RWPE1 (cell line): Measurements from ENCODE around the gene LLGL1.
A peak's percentile ranks its signal among the peaks of the same experiment; 100 is the strongest.

Source experiments
- CTCF ChIA-PET: fragments of 350-600 bp; sonication (Branson Sonifier 250); formaldehyde crosslinking; extraction: SDS; loops from one replicate; lab custom pipeline; 2021; lab: Yijun Ruan, JAX
- POLR2A ChIA-PET: fragments of 400-600 bp; formaldehyde crosslinking; extraction: SDS; loops from one replicate; lab custom pipeline; 2020; ENCODE audit warnings: antibody characterized with exemption; ENCODE audit not compliant: low non-redundant PET; lab: Yijun Ruan, JAX
- DNase-seq: peaks from one replicate; pipeline ENCODE4 v3.0.0; 2012; ENCODE audit warnings: low spot score
- H3K27ac ChIP-seq: fragments of 450-650 bp; 2 replicates; pipeline ENCODE4 v1.5.1; 2017
- CTCF ChIP-seq: fragments of 450-650 bp; conservative IDR thresholded peaks from 2 replicates; pipeline ENCODE4 v1.5.1; 2017; ENCODE audit warnings: low read depth, mild to moderate bottlenecking

LLGL1 gene

GRCh38 chr17:18181358-18181757, 44.1 kb upstream of the LLGL1 start:
- no peak for DNase-seq
- peak overlapping the region; percentile 99 for H3K27ac ChIP-seq
- POLR2A ChIA-PET, result interaction anchor here (0.6 kb wide), 1 partner anchor 102 kb away, joined by 5 read pairs; no protein-coding TSS in a partner anchor
- no peak for TF ChIP-seq CTCF
- CTCF ChIA-PET, result interaction anchor here (0.6 kb wide), 1 partner anchor 15 kb away, joined by 3 read pairs; no protein-coding TSS in a partner anchor

DNA sequence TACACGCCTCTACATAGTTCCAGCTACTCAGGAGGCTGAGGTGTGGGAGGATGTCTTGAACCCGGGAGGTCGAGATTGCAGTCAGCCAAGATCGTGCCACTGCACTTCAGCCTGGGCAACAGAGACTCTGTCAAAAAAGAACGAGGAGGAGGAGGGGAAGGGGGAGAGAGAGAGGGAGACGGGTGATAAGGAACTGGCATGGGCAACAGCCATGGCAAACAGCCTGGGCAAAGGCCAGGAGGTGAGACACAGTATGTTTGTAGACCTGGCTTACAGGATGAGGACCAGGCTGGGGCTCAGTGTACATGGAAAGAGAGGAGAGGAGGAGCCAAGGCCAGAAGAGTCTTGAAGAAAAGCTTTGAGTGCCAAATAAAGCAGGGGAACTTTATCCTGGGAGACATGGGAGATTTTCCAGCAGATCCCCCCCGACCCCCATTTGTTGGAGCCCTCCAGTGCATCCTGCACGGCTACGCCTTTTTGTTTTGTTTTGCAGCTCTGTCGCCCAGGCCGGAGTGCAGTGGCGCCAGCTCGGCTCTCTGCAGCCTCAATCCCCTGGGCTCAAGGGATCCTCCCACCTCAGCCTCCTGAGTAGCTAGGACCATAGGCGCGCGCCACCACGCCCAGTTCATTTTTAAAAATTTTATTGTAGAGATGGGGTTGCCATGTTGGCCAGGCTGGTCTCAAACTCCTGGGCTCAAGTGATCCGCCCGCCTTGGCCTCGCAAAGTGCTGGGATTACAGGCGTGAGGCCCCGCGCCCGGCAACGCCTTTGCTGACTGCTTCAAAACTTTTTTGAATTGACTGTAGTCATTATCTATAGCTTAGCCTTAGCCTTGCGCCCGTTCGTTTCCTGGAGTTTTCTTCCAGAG, 43.1 kb upstream of the LLGL1 start:
- CTCF ChIA-PET, result interaction anchor here (0.5 to 0.6 kb wide), 2 partner anchors 14 to 124 kb away, joined by 3 to 5 read pairs; no protein-coding TSS in a partner anchor
- DNase-seq, result no peak
- peak overlapping the region; percentile 99 for H3K27ac ChIP-seq
- POLR2A ChIA-PET, result interaction anchor here (0.6 kb wide), 1 partner anchor 101 kb away, joined by 5 read pairs; no protein-coding TSS in a partner anchor
- no peak for TF ChIP-seq CTCF

DNA sequence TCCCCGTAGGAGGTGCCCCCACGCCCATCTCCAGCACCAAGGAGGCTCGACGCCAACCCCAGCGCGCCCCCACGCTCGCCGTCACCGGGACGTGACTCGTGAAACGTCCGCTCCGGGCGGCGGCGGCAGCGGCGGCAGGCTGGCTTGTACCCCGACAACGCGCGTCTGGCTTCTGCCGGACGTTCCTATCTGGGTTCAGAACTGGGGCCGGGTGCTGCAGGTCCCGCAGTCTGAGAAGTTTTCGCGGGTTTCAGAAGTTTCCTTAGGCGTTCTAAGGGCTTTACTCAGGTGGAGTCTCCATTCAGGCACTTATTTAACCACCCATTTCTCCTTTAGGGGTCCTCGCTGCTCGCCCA, 42.5 kb upstream of the LLGL1 start:
- DNase-seq, result peak; percentile 61
- POLR2A ChIA-PET, result no interaction called here

GRCh38 chr17:18183334-18184142, 41.9 kb upstream of the LLGL1 start, which contains the start of gene ALKBH5:
TSS of gene ALKBH5 (plus strand) at chr17:18183828. CDS start at chr17:18184244, 416 bp downstream.
- peak within 1 kb of the TSS; percentile 99 for H3K27ac ChIP-seq
- peak; percentile 99 for DNase-seq
- POLR2A ChIA-PET, result interaction anchor here (0.6 to 1.0 kb wide), 3 partner anchors 13 to 194 kb away, joined by 3 to 4 read pairs (median 3); partner anchors contain the start of gene EVPLL
- TF ChIP-seq CTCF, result no peak
- CTCF ChIA-PET, result interaction anchor here (0.7 kb wide), 2 partner anchors 15 to 64 kb away, joined by 3 to 4 read pairs; no protein-coding TSS in a partner anchor

More for the DNA sequence above, 42.5 kb upstream of the LLGL1 start:
- no peak for TF ChIP-seq CTCF
- CTCF ChIA-PET, result interaction anchor here (0.7 kb wide), 1 partner anchor 65 kb away, joined by 4 read pairs; no protein-coding TSS in a partner anchor
- peak overlapping the region; percentile 99 for H3K27ac ChIP-seq

- ChIA-PET POLR2A (interaction anchor here (0.6 to 1.0 kb wide), 3 partner anchors 14 to 193 kb away, joined by 3 to 4 read pairs (median 3); partner anchors contain the start of gene EVPLL), CTCF (interaction anchor here (0.7 kb wide), 1 partner anchor 14 kb away, joined by 3 read pairs; no protein-coding TSS in a partner anchor)
- no peak for TF ChIP-seq CTCF
- peak overlapping the region; percentile 99 for H3K27ac ChIP-seq
- DNase-seq, result no peak
These were observed 41.0 kb upstream of the LLGL1 start for GRCh38 chr17:18184143-18185031.
